Measurements from ENCODE around the gene MAP3K8.

MAP3K8 gene

DNA sequence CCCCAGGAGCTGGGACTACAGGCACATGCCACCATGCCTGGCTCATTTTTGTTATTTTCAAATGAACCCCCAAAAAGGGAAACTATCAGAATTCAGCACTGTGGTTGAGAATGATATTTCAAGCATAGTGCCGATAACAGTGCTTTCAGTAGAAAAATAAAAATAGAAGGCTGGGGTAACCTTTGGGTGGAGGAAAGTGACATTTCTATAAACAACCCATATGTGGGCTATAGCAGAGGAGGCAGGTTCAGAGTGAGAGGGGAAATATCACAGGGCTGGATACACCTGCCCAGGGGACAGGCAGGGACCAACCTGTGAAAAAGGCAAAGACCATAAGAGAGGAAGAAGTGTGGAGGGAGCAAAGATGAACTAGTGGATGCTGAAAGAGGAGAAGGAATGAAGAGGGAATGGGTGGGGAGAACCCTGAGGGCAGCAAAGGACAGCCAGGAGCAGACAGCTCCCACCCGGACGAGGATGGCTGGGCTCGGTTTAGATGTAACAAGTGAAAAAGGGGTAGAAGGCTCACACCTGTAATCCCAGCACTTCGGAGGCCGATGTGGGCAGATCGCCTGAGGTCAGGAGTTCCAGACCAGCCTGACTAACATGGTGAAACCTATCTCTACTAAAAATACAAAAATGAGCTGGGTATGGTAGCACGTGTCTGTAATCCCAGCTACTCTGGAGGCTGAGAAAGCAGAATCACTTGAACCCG lies 56.5 kb downstream of the MAP3K8 start:
- no peak overlapping the region for H3K14ac ChIP-seq (ENCODE audit: low read length)
- H3K36me3 ChIP-seq (ENCODE audit: control insufficient read depth in 1 of 2, insufficient read depth in 2 of 2, low read length in 2 of 2): no peaks in the 10 kb centered on the region
- no peak overlapping the region for H4K12ac ChIP-seq (ENCODE audit: low read depth, low read length)
- no peak overlapping the region for H2BK12ac ChIP-seq (ENCODE audit: low read length)
- H4K91ac ChIP-seq (ENCODE audit: low read depth, low read length): no peak overlapping the region
- no peak overlapping the region for H3K23ac ChIP-seq (ENCODE audit: low read length)
- no peaks in the 10 kb centered on the region for H3K9me3 ChIP-seq (ENCODE audit: insufficient read depth, low read depth, low read length)
- no peaks in the 10 kb centered on the region for H3K79me2 ChIP-seq (ENCODE audit: control insufficient read depth, insufficient read depth, low read length, poor library complexity)
- no peak overlapping the region for H3K4ac ChIP-seq (ENCODE audit: low read depth, low read length)
- H2AK5ac ChIP-seq (ENCODE audit: low read length): no peak overlapping the region
- no peak overlapping the region for H3K4me3 ChIP-seq (ENCODE audit: low read depth, low read length)
- no peak overlapping the region for H2BK120ac ChIP-seq (ENCODE audit: insufficient read depth, low read length, poor library complexity)
- no peak overlapping the region for H3K27ac ChIP-seq (ENCODE audit: low read depth, low read length)
- no peak overlapping the region for H4K8ac ChIP-seq (ENCODE audit: low read depth, low read length)
- H3K4me1 ChIP-seq (ENCODE audit: control insufficient read depth in 1 of 2, insufficient read depth in 2 of 2, low read length in 2 of 2): no peaks in the 10 kb centered on the region
- H2BK5ac ChIP-seq (ENCODE audit: low read depth, low read length, poor library complexity): no peak overlapping the region
- H3K18ac ChIP-seq (ENCODE audit: low read length): no peak overlapping the region
- H3K9ac ChIP-seq (ENCODE audit: low read length): no peak overlapping the region
- whole genome bisulfite sequencing (ENCODE audit: extremely low coverage, insufficient coverage, insufficient read length): no CpG with 5 or more reads among the region's 9 CpGs
- no peaks in the 10 kb centered on the region for H3K79me1 ChIP-seq (ENCODE audit: low read length)
- no peaks in the 10 kb centered on the region for H3K27me3 ChIP-seq (ENCODE audit: insufficient read depth, low read length)
- no peak overlapping the region for H3K4me2 ChIP-seq (ENCODE audit: low read length)
- H2AFZ ChIP-seq (ENCODE audit: insufficient read depth, low read length, poor library complexity): no peak overlapping the region
- peak; percentile 86 to 87 for DNase-seq

- peak; percentile 62 to 77 for DNase-seq
- no CpG with 5 or more reads among the region's 8 CpGs for WGBS (ENCODE audit: extremely low coverage, insufficient coverage, insufficient read length)
- no peaks in the 10 kb centered on the region for H3K27me3 ChIP-seq (ENCODE audit: insufficient read depth, low read length)
These were observed 57.4 kb downstream of the MAP3K8 start for GRCh38 chr10:30491204-30491915.

DNA sequence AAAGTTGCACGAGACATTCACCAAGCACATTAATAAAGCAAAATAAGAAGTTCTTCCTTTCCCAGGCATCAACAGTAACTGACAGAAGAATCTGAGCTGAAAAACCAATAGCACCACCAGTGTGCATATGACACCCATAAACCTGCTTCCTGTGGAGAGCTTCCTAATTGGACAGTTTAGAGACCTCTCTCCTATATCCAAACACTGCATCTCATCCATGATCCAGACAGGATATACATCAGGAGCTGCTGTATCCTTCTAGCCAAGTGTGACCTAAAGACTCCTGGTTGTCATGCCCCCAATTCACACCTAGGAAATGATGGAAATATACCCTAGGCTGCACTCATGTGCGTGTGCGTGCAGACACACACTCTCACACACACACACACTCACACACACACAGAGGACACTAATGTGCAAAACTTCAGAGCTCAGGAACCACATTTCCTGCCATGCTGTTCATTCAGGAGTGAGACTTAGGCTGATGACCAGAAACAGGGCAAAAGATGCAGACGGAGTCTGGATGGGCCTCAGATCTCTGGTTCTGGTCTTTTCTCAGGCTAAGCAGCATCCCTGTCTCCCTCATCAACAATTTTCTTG lies 58.0 kb downstream of the MAP3K8 start:
- Histone ChIP-seq H3K36me3 (ENCODE audit: control insufficient read depth in 1 of 2, insufficient read depth in 2 of 2, low read length in 2 of 2) (no peaks in the 10 kb centered on the region), H3K79me2 (ENCODE audit: control insufficient read depth, insufficient read depth, low read length, poor library complexity) (no peaks in the 10 kb centered on the region), H2AFZ (ENCODE audit: insufficient read depth, low read length, poor library complexity) (no peak overlapping the region), H4K91ac (ENCODE audit: low read depth, low read length) (no peak overlapping the region), H3K4ac (ENCODE audit: low read depth, low read length) (no peak overlapping the region), H3K27me3 (ENCODE audit: insufficient read depth, low read length) (no peaks in the 10 kb centered on the region), H3K4me2 (ENCODE audit: low read length) (no peak overlapping the region), H3K4me1 (ENCODE audit: control insufficient read depth in 1 of 2, insufficient read depth in 2 of 2, low read length in 2 of 2) (no peaks in the 10 kb centered on the region), H3K14ac (ENCODE audit: low read length) (no peak overlapping the region), H3K9ac (ENCODE audit: low read length) (no peak overlapping the region), H2BK5ac (ENCODE audit: low read depth, low read length, poor library complexity) (no peak overlapping the region), H2AK5ac (ENCODE audit: low read length) (no peak overlapping the region), H3K27ac (ENCODE audit: low read depth, low read length) (no peak overlapping the region), H3K79me1 (ENCODE audit: low read length) (no peaks in the 10 kb centered on the region), H3K9me3 (ENCODE audit: insufficient read depth, low read depth, low read length) (no peaks in the 10 kb centered on the region), H4K12ac (ENCODE audit: low read depth, low read length) (no peak overlapping the region), H3K4me3 (ENCODE audit: low read depth, low read length) (no peak overlapping the region), H3K23ac (ENCODE audit: low read length) (no peak overlapping the region), H2BK12ac (ENCODE audit: low read length) (no peak overlapping the region), H2BK120ac (ENCODE audit: insufficient read depth, low read length, poor library complexity) (no peak overlapping the region), H3K18ac (ENCODE audit: low read length) (no peak overlapping the region), H4K8ac (ENCODE audit: low read depth, low read length) (no peak overlapping the region)
- no peak for DNase-seq
- WGBS (ENCODE audit: extremely low coverage, insufficient coverage, insufficient read length): no CpG with 5 or more reads among the region's 4 CpGs

More at GRCh38 chr10:30491204-30491915, 57.4 kb downstream of the MAP3K8 start:
- Histone ChIP-seq H4K91ac (ENCODE audit: low read depth, low read length) (no peak overlapping the region), H3K9ac (ENCODE audit: low read length) (no peak overlapping the region), H2BK120ac (ENCODE audit: insufficient read depth, low read length, poor library complexity) (no peak overlapping the region), H4K8ac (ENCODE audit: low read depth, low read length) (no peak overlapping the region), H4K12ac (ENCODE audit: low read depth, low read length) (no peak overlapping the region), H3K18ac (ENCODE audit: low read length) (no peak overlapping the region), H3K14ac (ENCODE audit: low read length) (no peak overlapping the region), H3K79me2 (ENCODE audit: control insufficient read depth, insufficient read depth, low read length, poor library complexity) (no peaks in the 10 kb centered on the region), H3K4me3 (ENCODE audit: low read depth, low read length) (no peak overlapping the region), H3K9me3 (ENCODE audit: insufficient read depth, low read depth, low read length) (no peaks in the 10 kb centered on the region), H2BK12ac (ENCODE audit: low read length) (no peak overlapping the region), H2AK5ac (ENCODE audit: low read length) (no peak overlapping the region), H3K79me1 (ENCODE audit: low read length) (no peaks in the 10 kb centered on the region), H3K4me2 (ENCODE audit: low read length) (no peak overlapping the region), H2AFZ (ENCODE audit: insufficient read depth, low read length, poor library complexity) (no peak overlapping the region), H3K4ac (ENCODE audit: low read depth, low read length) (no peak overlapping the region), H3K27ac (ENCODE audit: low read depth, low read length) (no peak overlapping the region), H3K36me3 (ENCODE audit: control insufficient read depth in 1 of 2, insufficient read depth in 2 of 2, low read length in 2 of 2) (no peaks in the 10 kb centered on the region), H2BK5ac (ENCODE audit: low read depth, low read length, poor library complexity) (no peak overlapping the region), H3K23ac (ENCODE audit: low read length) (no peak overlapping the region), H3K4me1 (ENCODE audit: control insufficient read depth in 1 of 2, insufficient read depth in 2 of 2, low read length in 2 of 2) (no peaks in the 10 kb centered on the region)

GRCh38 chr10:30493609-30494530 lies 59.9 kb downstream of the MAP3K8 start:
- H3K27me3 ChIP-seq (ENCODE audit: insufficient read depth, low read length): no peaks in the 10 kb centered on the region
- no peak overlapping the region for H3K27ac ChIP-seq (ENCODE audit: low read depth, low read length)
- no CpG with 5 or more reads among the region's 11 CpGs for WGBS (ENCODE audit: extremely low coverage, insufficient coverage, insufficient read length)
- DNase-seq: peak; percentile 94 to 96
- H2AK5ac ChIP-seq (ENCODE audit: low read length): no peak overlapping the region
- H4K91ac ChIP-seq (ENCODE audit: low read depth, low read length): no peak overlapping the region
- no peak overlapping the region for H2BK5ac ChIP-seq (ENCODE audit: low read depth, low read length, poor library complexity)
- no peak overlapping the region for H4K12ac ChIP-seq (ENCODE audit: low read depth, low read length)
- no peak overlapping the region for H2BK120ac ChIP-seq (ENCODE audit: insufficient read depth, low read length, poor library complexity)
- no peak overlapping the region for H3K4me3 ChIP-seq (ENCODE audit: low read depth, low read length)
- no peak overlapping the region for H3K4ac ChIP-seq (ENCODE audit: low read depth, low read length)
- H3K4me2 ChIP-seq (ENCODE audit: low read length): no peak overlapping the region
- H3K4me1 ChIP-seq (ENCODE audit: control insufficient read depth in 1 of 2, insufficient read depth in 2 of 2, low read length in 2 of 2): no peaks in the 10 kb centered on the region
- H3K9me3 ChIP-seq (ENCODE audit: insufficient read depth, low read depth, low read length): no peaks in the 10 kb centered on the region
- H2BK12ac ChIP-seq (ENCODE audit: low read length): no peak overlapping the region
- no peaks in the 10 kb centered on the region for H3K79me1 ChIP-seq (ENCODE audit: low read length)
- no peak overlapping the region for H2AFZ ChIP-seq (ENCODE audit: insufficient read depth, low read length, poor library complexity)
- H3K36me3 ChIP-seq (ENCODE audit: control insufficient read depth in 1 of 2, insufficient read depth in 2 of 2, low read length in 2 of 2): no peaks in the 10 kb centered on the region
- no peaks in the 10 kb centered on the region for H3K79me2 ChIP-seq (ENCODE audit: control insufficient read depth, insufficient read depth, low read length, poor library complexity)
- no peak overlapping the region for H4K8ac ChIP-seq (ENCODE audit: low read depth, low read length)
- no peak overlapping the region for H3K9ac ChIP-seq (ENCODE audit: low read length)
- H3K14ac ChIP-seq (ENCODE audit: low read length): no peak overlapping the region
- no peak overlapping the region for H3K18ac ChIP-seq (ENCODE audit: low read length)
- H3K23ac ChIP-seq (ENCODE audit: low read length): no peak overlapping the region
